Thyroid gland (tissue), 4 donors: ENCODE data around the gene TMEM217. TPM values are rescaled to one million over a fixed set of nuclear protein-coding genes. Genes with fewer than 3 reads are reported as not detected.
A peak's percentile ranks its signal among the peaks of the same experiment; 100 is the strongest.

Experiments
- DNase-seq, 2 donors: peaks; one replicate each; pipeline ENCODE4 v3.0.0-alpha.2; 2019
- H3K27ac ChIP-seq, 3 donors: fragments of 200-600 bp; sonication (generic); 1 replicate in 2 of 3; 2 replicates in 1 of 3; pipeline ENCODE4 v1.5.1; 2016 to 2019; ENCODE audit warnings: mild to moderate bottlenecking in 1 of 3, moderate library complexity in 1 of 3
- H3K27me3 ChIP-seq: fragments of 200-600 bp; sonication (generic); one replicate; pipeline ENCODE4 v1.5.1; 2019
- H3K36me3 ChIP-seq, 2 donors: fragments of 200-600 bp; sonication (generic); one replicate each; pipeline ENCODE4 v1.5.1; 2016 to 2019
- H3K4me1 ChIP-seq, 2 donors: fragments of 200-600 bp; sonication (generic); one replicate each; pipeline ENCODE4 v1.5.1; 2017 to 2019
- H3K4me3 ChIP-seq, 3 donors: fragments of 200-600 bp; sonication (generic); replicated peaks in 1 of 3; 1 replicate in 2 of 3; 2 replicates in 1 of 3; pipeline ENCODE4 v1.5.1; 2016; ENCODE audit warnings: mild to moderate bottlenecking in 1 of 3
- H3K9me3 ChIP-seq: fragments of 200-600 bp; sonication (generic); one replicate; pipeline ENCODE4 v1.5.1; 2017
- CTCF ChIP-seq, 6 experiments: fragments of 200-600 bp in 3 of 6; fragments of 450-650 bp in 3 of 6; sonication (generic) in 3 of 6; IDR thresholded peaks; one replicate each; pipeline ENCODE4 v1.5.1; 2016 to 2019; ENCODE audit warnings: antibody characterized with exemption in 6 of 6, mild to moderate bottlenecking in 2 of 6, inconsistent platforms in 1 of 6, moderate library complexity in 1 of 6
- POLR2A ChIP-seq, 2 donors: fragments of 450-650 bp; IDR thresholded peaks; one replicate each; pipeline ENCODE4 v1.6.1; 2017; ENCODE audit warnings: antibody characterized with exemption in 2 of 2, mild to moderate bottlenecking in 2 of 2, moderate library complexity in 1 of 2
- WGBS, 2 donors: methylation state at CpG; one replicate each; pipeline ENCODE4 v1.1.5; 2017; 5-methylcytosine and 5-hydroxymethylcytosine counted together
- intact Hi-C: fragments of 100-400 bp; cut with DNase I; formaldehyde crosslinking; loops from one replicate; pipeline ENCODE4 v1.15.1; 2023
- total RNA-seq, 4 donors: library from RNA; depleted of rRNA; stranded (reverse); fragments of >200 nt; gene quantifications; one replicate each; pipeline ENCODE4 v1.2.3, GENCODE V29; 2016

Gene TMEM217
- total RNA-seq, 4 donors from 2014 or later: 0.22 to 3.8 (median 1.0) TPM; not detected in 1

- no peak for DNase-seq
- no peak overlapping the region for H3K4me3 ChIP-seq
- H3K4me1 ChIP-seq: peaks cover 12 to 18% of the 10 kb centered on the region in 2 donors
- no peak for TF ChIP-seq POLR2A (IDR thresholded peaks at IDR 0.05)
- TF ChIP-seq CTCF (IDR thresholded peaks at IDR 0.05): no peak
- no peaks in the 10 kb centered on the region for H3K27me3 ChIP-seq
- 90 to 92% methylated on average over 12 of the region's 12 CpGs for WGBS, 2 donors
- H3K36me3 ChIP-seq: no peaks in the 10 kb centered on the region
- no peak overlapping the region for H3K27ac ChIP-seq
- intact Hi-C loops: loop anchor here (5.0 to 10.0 kb wide), 4 partner anchors 37 to 445 kb away; partner anchors contain the start of genes PIM1 and PPIL1
- no peaks in the 10 kb centered on the region for H3K9me3 ChIP-seq
Measured at GRCh38 chr6:37209461-37210205, 48.3 kb downstream of the TMEM217 start.

GRCh38 chr6:37208793-37209192, 49.2 kb downstream of the TMEM217 start:
- intact Hi-C loops: no loop called here
- Histone ChIP-seq H3K27ac (no peak overlapping the region), H3K4me1 (peaks cover 19 to 23% of the 10 kb centered on the region in 2 donors), H3K9me3 (no peaks in the 10 kb centered on the region), H3K27me3 (no peaks in the 10 kb centered on the region), H3K4me3 (no peak overlapping the region), H3K36me3 (no peaks in the 10 kb centered on the region)
- no peak for TF ChIP-seq POLR2A (IDR thresholded peaks at IDR 0.05)
- TF ChIP-seq CTCF (IDR thresholded peaks at IDR 0.05): no peak
- WGBS, 2 donors: 92 to 95% methylated on average over 7 of the region's 7 CpGs
- DNase-seq: no peak

- peaks cover 19 to 23% of the 10 kb centered on the region in 2 donors for H3K4me1 ChIP-seq
- DNase-seq: peak; percentile 79 to 86
- H3K9me3 ChIP-seq: no peaks in the 10 kb centered on the region
- no peak overlapping the region for H3K27ac ChIP-seq
- no peaks in the 10 kb centered on the region for H3K27me3 ChIP-seq
- TF ChIP-seq POLR2A (IDR thresholded peaks at IDR 0.05): no peak
- peak in 5 of 6 experiments; percentile 44 to 83 (median 64) for TF ChIP-seq CTCF (IDR thresholded peaks at IDR 0.05)
- no peaks in the 10 kb centered on the region for H3K36me3 ChIP-seq
- WGBS, 2 donors: 74 to 77% methylated on average over 7 of the region's 7 CpGs
- intact Hi-C loops: no loop called here
- H3K4me3 ChIP-seq: no peak overlapping the region
Measured at GRCh38 chr6:37207903-37208456, 50.0 kb downstream of the TMEM217 start.

- WGBS, 2 donors: 96 to 97% methylated on average over 9 of the region's 9 CpGs
- no peaks in the 10 kb centered on the region for H3K27me3 ChIP-seq
- no peak for DNase-seq
- intact Hi-C loops: no loop called here
- no peaks in the 10 kb centered on the region for H3K9me3 ChIP-seq
- peaks cover 19 to 30% of the 10 kb centered on the region in 2 donors for H3K4me1 ChIP-seq
- no peak overlapping the region for H3K4me3 ChIP-seq
- H3K36me3 ChIP-seq: no peaks in the 10 kb centered on the region
- peak overlapping the region in 2 of 3 donors; percentile 96 to 98 for H3K27ac ChIP-seq
- TF ChIP-seq POLR2A (IDR thresholded peaks at IDR 0.05) (no peak), CTCF (IDR thresholded peaks at IDR 0.05) (no peak)
Measured at GRCh38 chr6:37206622-37207021, 51.3 kb downstream of the TMEM217 start.

- Histone ChIP-seq H3K36me3 (no peaks in the 10 kb centered on the region), H3K4me3 (no peak overlapping the region), H3K27me3 (no peaks in the 10 kb centered on the region), H3K27ac (peak overlapping the region; percentile 89 to 98 (median 96)), H3K9me3 (no peaks in the 10 kb centered on the region), H3K4me1 (peaks cover 22 to 34% of the 10 kb centered on the region in 2 donors)
- DNase-seq: peak; percentile 58 to 62
- intact Hi-C loops: no loop called here
- TF ChIP-seq POLR2A (IDR thresholded peaks at IDR 0.05): no peak
- no peak for TF ChIP-seq CTCF (IDR thresholded peaks at IDR 0.05)
- WGBS, 2 donors: 85 to 90% methylated on average over 4 of the region's 4 CpGs
Measured at GRCh38 chr6:37205997-37206340, 52.0 kb downstream of the TMEM217 start.
